Cardiac septum (tissue), 1 donor: ENCODE results near the gene GCKR. TPM values are rescaled to one million over a fixed set of nuclear protein-coding genes. Genes with fewer than 3 reads are reported as not detected.

Source experiments
- DNase-seq: peaks from one replicate; pipeline ENCODE4 v3.0.0-alpha.2; 2020; ENCODE audit warnings: low spot score
- intact Hi-C: fragments of 100-400 bp; cut with DNase I; formaldehyde crosslinking; loops from one replicate; pipeline ENCODE4 v1.14.0; 2022
- total RNA-seq: library from RNA; stranded (reverse); fragmentation: NEBNext Ultra II Directional; extraction: Animal tissue kit (Norgen Biotek cat#: 25700); gene quantifications from one replicate; pipeline ENCODE4 v1.2.1, GENCODE V29; 2021
- donor health status: DM: no; HTN: no; CAD: no.

GCKR gene
- total RNA-seq, 1 donor from 2014 or later = not detected

DNA sequence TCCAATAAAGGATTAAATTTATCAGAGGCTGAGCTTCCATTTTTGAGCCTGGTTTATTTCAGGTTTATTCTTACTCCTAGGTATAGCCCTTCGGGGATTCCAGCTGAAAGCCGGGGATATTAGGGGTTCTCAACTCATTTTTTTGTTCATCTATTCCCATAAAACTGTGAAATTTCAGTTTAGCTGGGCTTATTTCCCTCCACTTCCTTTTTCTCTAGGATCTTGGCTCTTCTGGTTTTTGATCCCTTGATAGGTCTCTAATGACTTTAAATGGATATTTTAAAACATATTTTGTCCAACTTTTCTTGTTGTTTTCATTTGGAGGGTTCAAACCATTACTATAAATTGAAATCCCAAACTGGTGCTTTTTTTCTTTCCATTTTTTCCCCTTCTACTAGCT, 62.6 kb downstream of the GCKR start:
- intact Hi-C loops = no loop called here
- DNase-seq = no peak

DNA sequence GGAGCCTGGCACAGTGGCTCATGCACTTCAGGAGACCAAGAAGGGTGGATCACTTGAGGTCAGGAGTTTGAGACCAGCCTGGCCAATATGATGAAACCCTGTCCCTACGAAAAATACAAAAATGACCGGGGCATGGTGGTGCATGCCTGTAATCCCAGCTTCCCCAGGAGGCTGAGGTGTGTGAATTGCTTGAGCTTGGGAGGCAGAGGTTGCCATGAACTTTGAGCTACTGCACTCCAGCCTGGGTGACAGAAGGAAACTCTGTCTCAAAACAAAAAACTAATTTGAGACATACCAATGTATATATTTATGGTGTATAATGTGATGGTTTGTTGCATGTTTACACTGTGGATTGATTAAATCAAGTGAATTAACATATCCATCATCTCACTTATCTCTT, 64.4 kb downstream of the GCKR start:
- no peak for DNase-seq
- intact Hi-C loops = no loop called here

DNA sequence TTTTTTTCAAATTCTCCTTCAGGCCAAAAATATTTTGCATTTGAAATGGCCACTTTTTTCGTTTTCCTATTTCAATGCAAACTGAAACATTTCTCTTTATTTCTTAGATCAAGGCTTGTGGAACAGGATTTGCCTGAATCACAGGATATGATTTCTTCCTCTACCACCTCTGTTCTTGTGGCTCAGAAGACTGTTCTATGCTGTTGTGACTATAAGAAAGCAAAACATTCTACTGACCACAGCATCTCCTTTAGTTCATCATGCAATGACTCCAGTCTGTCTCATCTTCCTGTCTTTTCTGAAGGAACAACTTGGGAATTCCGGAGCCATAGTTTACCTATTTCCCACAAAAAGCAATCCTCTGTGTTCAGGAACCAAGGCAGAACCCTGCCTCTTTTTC, 70.0 kb downstream of the GCKR start:
- intact Hi-C loops = no loop called here
- DNase-seq = no peak

DNA sequence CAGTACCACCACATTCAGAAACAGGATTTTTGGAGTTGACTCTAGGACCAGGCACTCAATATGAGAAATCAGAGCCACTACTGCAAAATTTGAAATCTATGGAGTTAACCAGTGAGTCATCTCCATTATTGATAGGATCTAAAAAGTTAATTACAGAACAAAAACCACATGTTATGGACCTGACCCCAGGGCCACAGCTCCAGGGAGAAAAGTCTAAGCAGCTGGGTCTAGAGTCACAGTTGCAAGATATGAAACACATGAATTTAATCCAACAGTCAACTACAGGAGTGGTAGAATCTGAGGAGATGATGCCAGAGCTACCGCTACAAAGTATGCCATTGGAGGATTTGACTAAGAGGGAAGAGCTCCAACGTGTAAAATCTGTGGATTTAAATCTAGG, 72.8 kb downstream of the GCKR start:
- no peak for DNase-seq
- intact Hi-C loops = no loop called here

DNA sequence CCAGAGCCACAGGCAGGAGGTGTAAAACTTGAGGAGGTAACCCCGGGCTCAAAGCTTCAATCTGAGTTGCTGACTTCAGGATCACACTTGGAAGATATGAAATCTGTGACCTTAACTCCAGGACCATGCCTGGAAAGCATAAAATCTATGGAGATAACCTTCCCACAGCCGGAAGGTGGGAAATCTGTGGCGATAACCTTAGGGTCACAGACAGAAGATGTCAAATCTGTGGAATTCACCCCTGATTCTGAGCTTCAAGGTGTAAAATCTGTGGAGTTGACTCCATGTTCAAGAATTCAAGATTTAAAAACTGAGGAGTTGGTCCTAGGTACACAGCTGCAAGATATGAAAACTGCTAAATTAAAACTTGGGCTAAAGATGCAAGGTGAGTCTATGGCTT, 74.6 kb downstream of the GCKR start:
- intact Hi-C loops = no loop called here
- DNase-seq = no peak

DNA sequence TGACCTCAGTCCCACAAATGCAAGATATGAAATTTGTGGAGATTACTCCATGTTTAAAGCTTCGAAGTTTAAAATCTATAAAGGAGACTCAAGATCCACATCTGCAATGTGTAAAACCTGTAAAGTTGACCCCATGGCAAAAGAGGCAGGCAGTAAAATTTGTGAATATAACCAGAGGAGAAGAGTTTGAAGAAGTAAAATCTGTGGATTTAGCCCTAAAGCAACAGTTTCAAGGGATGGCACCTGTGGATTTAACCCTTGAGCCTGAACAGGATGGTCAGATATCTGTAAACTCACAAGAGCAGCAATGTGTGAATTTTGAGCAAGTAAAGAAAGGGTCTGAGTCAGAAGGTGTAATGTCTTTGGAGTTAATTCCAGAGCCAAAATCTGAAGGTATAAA, 75.0 kb downstream of the GCKR start:
- intact Hi-C loops = no loop called here
- no peak for DNase-seq

DNA sequence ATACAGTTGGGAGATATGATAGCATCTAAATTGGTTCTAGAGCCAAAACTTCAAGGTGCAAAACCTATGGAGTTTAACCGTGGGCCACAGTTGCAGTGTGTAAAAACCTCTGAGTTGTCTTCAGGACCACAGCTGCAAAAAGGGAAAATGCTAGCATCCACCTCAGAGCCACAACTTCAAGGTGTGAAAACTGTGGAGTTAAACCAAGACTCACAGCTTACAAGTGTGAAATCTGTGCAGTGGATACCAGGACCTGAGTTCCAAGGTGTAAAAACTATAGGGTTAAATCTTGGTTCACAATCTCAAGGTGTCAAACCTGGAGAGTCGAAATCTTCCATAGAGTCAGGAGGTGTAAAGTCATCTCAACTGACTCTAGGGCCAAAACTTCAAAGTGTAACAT, 75.8 kb downstream of the GCKR start:
- no peak for DNase-seq
- intact Hi-C loops = no loop called here

DNA sequence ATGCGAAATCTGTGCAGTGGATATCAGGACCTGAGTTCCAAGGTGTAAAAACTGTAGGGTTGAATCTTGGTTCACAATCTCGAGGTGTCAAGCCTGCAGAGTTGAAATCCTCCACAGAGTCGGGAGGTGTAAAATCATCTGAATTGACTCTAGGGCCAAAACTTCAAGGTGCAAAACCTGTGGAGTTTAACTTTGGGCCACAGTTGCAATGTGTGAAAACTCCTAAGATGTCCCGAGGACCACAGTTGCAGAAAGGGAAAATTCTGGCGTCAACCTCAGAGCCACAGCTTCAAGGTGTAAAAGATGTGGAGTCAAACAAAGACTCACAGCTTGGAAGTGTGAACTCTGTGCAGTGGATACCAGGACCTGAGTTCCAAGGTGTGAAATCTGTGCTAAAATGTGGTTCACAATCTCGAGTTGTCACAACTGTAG, 76.4 kb downstream of the GCKR start:
- DNase-seq = no peak
- intact Hi-C loops = no loop called here

Other genes with a start within 250 kb of the GCKR start
- gene SLC30A3, start 233.8 kb upstream of the GCKR start, total RNA-seq = 10.2 TPM
- 1.6 TPM for gene DNAJC5G, start 221.4 kb upstream of the GCKR start, total RNA-seq
- gene TRIM54, start 214.4 kb upstream of the GCKR start, total RNA-seq = 218 TPM
- 2.1 TPM for gene UCN, start 188.4 kb upstream of the GCKR start, total RNA-seq
- 69.3 TPM for gene MPV17, start 173.7 kb upstream of the GCKR start, total RNA-seq
- 23.9 TPM for gene GTF3C2, start 140.1 kb upstream of the GCKR start, total RNA-seq
- gene EIF2B4, start 126.5 kb upstream of the GCKR start, total RNA-seq = 34.9 TPM
- gene SNX17, start 126.2 kb upstream of the GCKR start, total RNA-seq = 80.3 TPM
- 10.6 TPM for gene ZNF513, start 116.1 kb upstream of the GCKR start, total RNA-seq
- 32.0 TPM for gene PPM1G, start 87.2 kb upstream of the GCKR start, total RNA-seq
- 64.6 TPM for gene NRBP1, start 68.2 kb upstream of the GCKR start, total RNA-seq
- gene KRTCAP3, start 54.5 kb upstream of the GCKR start, total RNA-seq = not detected
- gene IFT172, start 7.1 kb upstream of the GCKR start, total RNA-seq = 18.7 TPM
- 3.0 TPM for gene FNDC4, start 1.6 kb upstream of the GCKR start, total RNA-seq
- gene ZNF512, start 86.2 kb downstream of the GCKR start, total RNA-seq = 20.7 TPM
- 3.5 TPM for gene CCDC121, start 132.2 kb downstream of the GCKR start, total RNA-seq
- 17.8 TPM for gene GPN1, start 132.2 kb downstream of the GCKR start, total RNA-seq
- gene SUPT7L, start 166.8 kb downstream of the GCKR start, total RNA-seq = 25.4 TPM
- gene SLC4A1AP, start 167.1 kb downstream of the GCKR start, total RNA-seq = 23.4 TPM